Psoas muscle (tissue), 8 donors: ENCODE measurements around the gene TNFRSF1B. TPM values are rescaled to one million over a fixed set of nuclear protein-coding genes. Genes with fewer than 3 reads are reported as not detected.
A peak's percentile ranks its signal among the peaks of the same experiment; 100 is the strongest.

ENCODE experiments used
- ATAC-seq, 4 donors: fragments of 200-7000 bp; cut with Tn5 transposase; one replicate each; pipeline ENCODE4 v1.9.1; 2020; ENCODE audit warnings: moderate library complexity in 3 of 4, mild to moderate bottlenecking in 2 of 4
- DNase-seq, 2 donors: peaks; one replicate each; pipeline ENCODE4 v3.0.0-alpha.2; 2020
- H3K27ac ChIP-seq: fragments of 200-600 bp; one replicate; pipeline ENCODE4 v1.8.0; 2022
- H3K27me3 ChIP-seq, 3 donors: fragments of 200-600 bp in 1 of 3; one replicate each; pipeline versions ENCODE4 v1.6.1 to v1.8.0; 2013 to 2022; ENCODE audit warnings: low read length in 2 of 3, mild to moderate bottlenecking in 2 of 3, moderate library complexity in 1 of 3; ENCODE audit not compliant: insufficient read depth in 3 of 3
- H3K36me3 ChIP-seq, 2 donors: fragments of 200-600 bp in 1 of 2; one replicate each; pipeline versions ENCODE4 v1.6.1 to v1.8.0; 2013 to 2022; ENCODE audit warnings: low read depth in 1 of 2, mild to moderate bottlenecking in 1 of 2, moderate library complexity in 1 of 2; ENCODE audit not compliant: insufficient read depth in 1 of 2
- H3K4me1 ChIP-seq: fragments of 200-600 bp; one replicate; pipeline ENCODE4 v1.8.0; 2022
- H3K4me3 ChIP-seq: fragments of 200-600 bp; one replicate; pipeline ENCODE4 v1.8.0; 2022; ENCODE audit warnings: mild to moderate bottlenecking
- H3K9me3 ChIP-seq: fragments of 200-600 bp; one replicate; pipeline ENCODE4 v1.8.0; 2022
- WGBS, 3 donors: extraction: QIAGEN DNeasy Blood & Tissue Kit; methylation state at CpG; one replicate each; pipeline versions ENCODE4 v1.1.6 to v1.1.7; 2013; 5-methylcytosine and 5-hydroxymethylcytosine counted together
- intact Hi-C, 2 donors: fragments of 100-400 bp; cut with DNase I; formaldehyde crosslinking; loops; one replicate each; pipeline versions ENCODE4 v1.11.0 to v1.14.2; 2022
- polyA plus RNA-seq, 3 donors: library from polyadenylated mRNA; stranded (reverse); fragments of 200-250 nt; gene quantifications; one replicate each; pipeline ENCODE4 v1.2.3, GENCODE V29; 2013
- total RNA-seq, 4 donors: library from RNA; stranded (reverse); fragmentation: NEBNext Ultra II Directional in 2 of 4; extraction: Animal tissue kit (Norgen Biotek cat#: 25700) in 2 of 4; gene quantifications; one replicate each; pipeline versions ENCODE4 v1.2.1 to v1.2.4, GENCODE V29; 2021 to 2023
- TF ChIP-seq, protein P1 (sequence below): fragments of 200-600 bp; IDR thresholded peaks from one replicate; pipeline ENCODE4 v1.8.0; 2022; ENCODE audit warnings: antibody characterized with exemption
- donor health status: healthy with polysubstance abuse.
- donor health status: DM: no; HTN: no; CAD: no; lungs with moderate emphysema.
- donor health status: Bipolar disorder and iron deficiency.
- donor health status: healthy.
- donor health status: DM: yes; HTN: yes; CAD: no.
- donor health status: DM: no; HTN: no; CAD: no.
- donor health status: DM: no; HTN: no; CAD: no.
- donor health status: DM: yes; HTN: yes; CAD: no.

TNFRSF1B gene
- total and polyA plus RNA-seq, 7 donors, result 5.1 to 12.8 (median 7.6) TPM

DNA sequence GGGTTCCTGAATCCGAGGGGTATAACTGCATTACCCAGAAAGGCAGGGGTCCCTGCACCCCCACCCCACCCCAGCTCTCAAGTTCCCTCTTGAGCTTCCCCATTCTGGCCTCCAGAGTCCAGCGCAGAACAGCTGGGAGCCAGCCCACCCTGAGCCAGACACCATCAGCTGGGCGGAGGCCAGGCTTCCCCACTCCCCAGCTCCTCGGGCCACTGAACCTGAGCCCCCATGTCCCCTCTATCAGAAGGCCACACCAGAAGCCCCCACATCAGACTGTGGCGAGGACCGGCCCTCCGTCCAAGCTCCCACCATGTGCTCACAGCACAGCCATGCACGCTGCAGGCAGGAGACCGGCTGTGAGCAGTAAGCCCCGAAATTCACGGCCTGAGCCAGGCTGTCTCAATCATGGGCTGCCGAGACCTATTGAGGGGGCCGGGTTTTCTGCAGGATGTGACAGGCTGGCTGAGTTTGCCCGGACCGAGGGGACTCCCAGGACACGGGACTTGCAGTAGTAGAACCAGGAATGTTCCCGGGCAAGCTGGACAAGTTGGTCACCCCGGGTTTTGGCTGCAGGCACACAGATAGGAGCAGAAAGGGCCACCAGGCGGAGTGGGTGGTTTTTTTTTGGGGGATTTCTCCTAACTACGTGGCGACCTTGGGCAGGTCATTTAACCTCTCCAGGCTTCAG, 25.5 kb upstream of the TNFRSF1B start:
- no peak overlapping the region for H3K4me3 ChIP-seq
- TF ChIP-seq, protein P1, sequence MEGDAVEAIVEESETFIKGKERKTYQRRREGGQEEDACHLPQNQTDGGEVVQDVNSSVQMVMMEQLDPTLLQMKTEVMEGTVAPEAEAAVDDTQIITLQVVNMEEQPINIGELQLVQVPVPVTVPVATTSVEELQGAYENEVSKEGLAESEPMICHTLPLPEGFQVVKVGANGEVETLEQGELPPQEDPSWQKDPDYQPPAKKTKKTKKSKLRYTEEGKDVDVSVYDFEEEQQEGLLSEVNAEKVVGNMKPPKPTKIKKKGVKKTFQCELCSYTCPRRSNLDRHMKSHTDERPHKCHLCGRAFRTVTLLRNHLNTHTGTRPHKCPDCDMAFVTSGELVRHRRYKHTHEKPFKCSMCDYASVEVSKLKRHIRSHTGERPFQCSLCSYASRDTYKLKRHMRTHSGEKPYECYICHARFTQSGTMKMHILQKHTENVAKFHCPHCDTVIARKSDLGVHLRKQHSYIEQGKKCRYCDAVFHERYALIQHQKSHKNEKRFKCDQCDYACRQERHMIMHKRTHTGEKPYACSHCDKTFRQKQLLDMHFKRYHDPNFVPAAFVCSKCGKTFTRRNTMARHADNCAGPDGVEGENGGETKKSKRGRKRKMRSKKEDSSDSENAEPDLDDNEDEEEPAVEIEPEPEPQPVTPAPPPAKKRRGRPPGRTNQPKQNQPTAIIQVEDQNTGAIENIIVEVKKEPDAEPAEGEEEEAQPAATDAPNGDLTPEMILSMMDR, result no peak
- ATAC-seq (no peak), DNase-seq (no peak)
- no peaks in the 10 kb centered on the region for H3K36me3 ChIP-seq
- intact Hi-C loops, result loop anchor here in 1 of 2 donors (5.0 kb wide), 1 partner anchor 46 kb away; no protein-coding TSS in a partner anchor
- H3K4me1 ChIP-seq, result peaks cover 6% of the 10 kb centered on the region
- H3K27me3 ChIP-seq, result no peaks in the 10 kb centered on the region
- H3K27ac ChIP-seq, result no peak overlapping the region
- H3K9me3 ChIP-seq, result no peaks in the 10 kb centered on the region
- 80 to 83% (median 80%) methylated on average over 21 of the region's 21 CpGs for WGBS, 3 donors

DNA sequence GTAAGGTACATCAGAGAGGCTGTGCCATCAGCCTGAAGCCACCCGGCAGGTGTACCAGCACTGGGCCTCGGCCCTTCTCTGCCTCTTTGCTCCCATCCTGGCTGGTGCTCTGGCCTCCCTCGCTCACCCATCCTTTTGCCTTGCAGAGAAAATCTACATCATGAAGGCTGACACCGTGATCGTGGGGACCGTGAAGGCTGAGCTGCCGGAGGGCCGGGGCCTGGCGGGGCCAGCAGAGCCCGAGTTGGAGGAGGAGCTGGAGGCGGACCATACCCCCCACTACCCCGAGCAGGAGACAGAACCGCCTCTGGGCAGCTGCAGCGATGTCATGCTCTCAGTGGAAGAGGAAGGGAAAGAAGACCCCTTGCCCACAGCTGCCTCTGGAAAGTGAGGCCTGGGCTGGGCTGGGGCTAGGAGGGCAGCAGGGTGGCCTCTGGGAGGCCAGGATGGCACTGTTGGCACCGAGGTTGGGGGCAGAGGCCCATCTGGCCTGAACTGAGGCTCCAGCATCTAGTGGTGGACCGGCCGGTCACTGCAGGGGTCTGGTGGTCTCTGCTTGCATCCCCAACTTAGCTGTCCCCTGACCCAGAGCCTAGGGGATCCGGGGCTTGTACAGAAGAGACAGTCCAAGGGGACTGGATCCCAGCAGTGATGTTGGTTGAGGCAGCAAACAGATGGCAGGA, 24.5 kb upstream of the TNFRSF1B start:
- ATAC-seq (no peak), DNase-seq (no peak)
- H3K9me3 ChIP-seq, result no peaks in the 10 kb centered on the region
- H3K36me3 ChIP-seq, result no peaks in the 10 kb centered on the region
- no peak overlapping the region for H3K4me3 ChIP-seq
- TF ChIP-seq, protein P1, result no peak
- intact Hi-C loops, result loop anchor here in 1 of 2 donors (5.0 kb wide), 1 partner anchor 45 kb away; no protein-coding TSS in a partner anchor
- no peaks in the 10 kb centered on the region for H3K27me3 ChIP-seq
- WGBS, 3 donors, result 83 to 90% (median 84%) methylated on average over 18 of the region's 18 CpGs
- H3K27ac ChIP-seq, result no peak overlapping the region
- peaks cover 6% of the 10 kb centered on the region for H3K4me1 ChIP-seq

DNA sequence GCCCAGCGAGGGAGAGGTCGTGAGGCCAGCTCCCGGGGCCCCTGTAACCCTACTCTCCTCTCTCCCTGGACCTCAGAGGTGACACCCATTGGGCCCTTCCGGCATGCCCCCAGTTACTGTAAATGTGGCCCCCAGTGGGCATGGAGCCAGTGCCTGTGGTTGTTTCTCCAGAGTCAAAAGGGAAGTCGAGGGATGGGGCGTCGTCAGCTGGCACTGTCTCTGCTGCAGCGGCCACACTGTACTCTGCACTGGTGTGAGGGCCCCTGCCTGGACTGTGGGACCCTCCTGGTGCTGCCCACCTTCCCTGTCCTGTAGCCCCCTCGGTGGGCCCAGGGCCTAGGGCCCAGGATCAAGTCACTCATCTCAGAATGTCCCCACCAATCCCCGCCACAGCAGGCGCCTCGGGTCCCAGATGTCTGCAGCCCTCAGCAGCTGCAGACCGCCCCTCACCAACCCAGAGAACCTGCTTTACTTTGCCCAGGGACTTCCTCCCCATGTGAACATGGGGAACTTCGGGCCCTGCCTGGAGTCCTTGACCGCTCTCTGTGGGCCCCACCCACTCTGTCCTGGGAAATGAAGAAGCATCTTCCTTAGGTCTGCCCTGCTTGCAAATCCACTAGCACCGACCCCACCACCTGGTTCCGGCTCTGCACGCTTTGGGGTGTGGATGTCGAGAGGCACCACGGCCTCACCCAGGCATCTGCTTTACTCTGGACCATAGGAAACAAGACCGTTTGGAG, 23.7 kb upstream of the TNFRSF1B start:
- no peaks in the 10 kb centered on the region for H3K27me3 ChIP-seq
- WGBS, 3 donors, result 74 to 84% (median 78%) methylated on average over 21 of the region's 21 CpGs
- ATAC-seq, result peak; percentile 6 to 53 (median 33)
- H3K9me3 ChIP-seq, result no peaks in the 10 kb centered on the region
- H3K27ac ChIP-seq, result no peak overlapping the region
- peak; percentile 53 to 65 for DNase-seq
- H3K36me3 ChIP-seq, result no peaks in the 10 kb centered on the region
- TF ChIP-seq, protein P1, result no peak
- H3K4me1 ChIP-seq, result peaks cover 6% of the 10 kb centered on the region
- H3K4me3 ChIP-seq, result no peak overlapping the region
- intact Hi-C loops, result loop anchor here in 1 of 2 donors (5.0 kb wide), 1 partner anchor 44 kb away; no protein-coding TSS in a partner anchor

DNA sequence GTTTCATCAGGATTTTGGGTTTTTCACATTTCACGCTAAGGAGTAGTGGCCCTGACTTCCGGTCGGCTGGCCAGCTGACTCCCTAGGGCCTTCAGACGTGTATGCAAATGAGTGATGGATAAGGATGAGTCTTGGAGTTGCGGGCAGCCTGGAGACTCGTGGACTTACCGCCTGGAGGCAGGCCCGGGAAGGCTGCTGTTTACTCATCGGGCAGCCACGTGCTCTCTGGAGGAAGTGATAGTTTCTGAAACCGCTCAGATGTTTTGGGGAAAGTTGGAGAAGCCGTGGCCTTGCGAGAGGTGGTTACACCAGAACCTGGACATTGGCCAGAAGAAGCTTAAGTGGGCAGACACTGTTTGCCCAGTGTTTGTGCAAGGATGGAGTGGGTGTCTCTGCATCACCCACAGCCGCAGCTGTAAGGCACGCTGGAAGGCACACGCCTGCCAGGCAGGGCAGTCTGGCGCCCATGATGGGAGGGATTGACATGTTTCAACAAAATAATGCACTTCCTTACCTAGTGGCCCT, 23.1 kb upstream of the TNFRSF1B start:
- H3K9me3 ChIP-seq, result no peaks in the 10 kb centered on the region
- no peaks in the 10 kb centered on the region for H3K36me3 ChIP-seq
- ATAC-seq, result peak; percentile 63 to 83 (median 80)
- WGBS, 3 donors, result 27 to 39% (median 29%) methylated on average over 17 of the region's 17 CpGs
- peak; percentile 88 for DNase-seq
- H3K27me3 ChIP-seq, result no peaks in the 10 kb centered on the region
- H3K27ac ChIP-seq, result peak overlapping the region; percentile 61
- H3K4me3 ChIP-seq, result no peak overlapping the region
- intact Hi-C loops, result loop anchor here in 1 of 2 donors (5.0 kb wide), 1 partner anchor 44 kb away; no protein-coding TSS in a partner anchor
- H3K4me1 ChIP-seq, result peaks cover 6% of the 10 kb centered on the region
- TF ChIP-seq, protein P1, result no peak
